HCT116 (cell line): ENCODE data around the gene TP53AIP1. TPM values are rescaled to one million over a fixed set of nuclear protein-coding genes. Genes with fewer than 3 reads are reported as not detected.

ENCODE experiments used
- ATAC-seq: fragments of 200-7000 bp; cut with Tn5 transposase; 2 replicates; pipeline ENCODE4 v1.9.1; 2020; ENCODE audit warnings: mild to moderate bottlenecking, moderate library complexity
- BruUV-seq: library from RNA; stranded (reverse); fragments of 400-500 nt; replicated peaks from 2 replicates; lab custom pipeline; 2021; lab: Mats Ljungman, UMichigan
- CTCF ChIA-PET: fragments of 300-600 bp; sonication (Branson Sonifier 250); formaldehyde crosslinking; loops from one replicate; lab custom pipeline; 2021; ENCODE audit warnings: antibody characterized with exemption; lab: Charles Lee
- POLR2A ChIA-PET: fragments of 300-600, 350-600 bp; sonication (Branson Sonifier 250); formaldehyde crosslinking; loops from one replicate; lab custom pipeline; 2021; ENCODE audit warnings: antibody characterized with exemption; lab: Charles Lee
- RAD21 ChIA-PET, 2 experiments: fragments of 300-600 bp; sonication (Branson Sonifier 250); formaldehyde crosslinking; loops; one replicate each; lab custom pipeline; 2023; ENCODE audit warnings: low total read pairs in 2 of 2; ENCODE audit not compliant: uncharacterized antibody in 2 of 2, unreplicated experiment in 2 of 2, low non-redundant PET in 1 of 2; lab: Charles Lee
- DNase-seq: peaks from one replicate; pipeline ENCODE4 v3.0.0-alpha.2; 2010; ENCODE audit warnings: low read depth, low spot score
- H2AFZ ChIP-seq: fragments of 200-600 bp; shearing (Covaris generic), sonication (generic); 2 replicates; pipeline ENCODE4 v1.6.1; 2017; ENCODE audit warnings: low read depth, mixed run types, mixed read lengths, antibody characterized with exemption, low read length; ENCODE audit not compliant: poor library complexity, severe bottlenecking
- H3K27ac ChIP-seq: 2 replicates; pipeline ENCODE4 v1.5.1; 2012; ENCODE audit warnings: low read depth, low read length
- H3K27me3 ChIP-seq: fragments of 200-600 bp; sonication (generic); 2 replicates; pipeline ENCODE4 v1.6.1; 2016; ENCODE audit warnings: mixed run types, low read length, mixed read lengths; ENCODE audit not compliant: insufficient read depth
- H3K36me3 ChIP-seq, 2 experiments: fragments of 200-500 bp in 1 of 2; fragments of 200-600 bp in 1 of 2; sonication (Bioruptor generic) in 1 of 2; sonication (generic) in 1 of 2; 2 replicates each; pipeline versions ENCODE4 v1.5.1 to v1.6.1; 2014 to 2016; ENCODE audit warnings: low read length in 2 of 2, inconsistent platforms in 1 of 2, mixed read lengths in 1 of 2, mixed run types in 1 of 2; ENCODE audit not compliant: insufficient read depth in 2 of 2, control insufficient read depth in 1 of 2
- H3K4me1 ChIP-seq, 2 experiments: fragments of 200-600 bp in 1 of 2; sonication (generic) in 1 of 2; 2 replicates each; pipeline versions ENCODE4 v1.5.1 to v1.6.1; 2012 to 2017; ENCODE audit warnings: low read length in 2 of 2, inconsistent platforms in 1 of 2, mild to moderate bottlenecking in 1 of 2, mixed read lengths in 1 of 2, mixed run types in 1 of 2, moderate library complexity in 1 of 2; ENCODE audit not compliant: insufficient read depth in 2 of 2, control insufficient read depth in 1 of 2
- H3K4me2 ChIP-seq: fragments of 200-600 bp; sonication (generic); 2 replicates; pipeline ENCODE4 v1.6.1; 2017; ENCODE audit warnings: mixed run types, low read length, mixed read lengths
- H3K4me3 ChIP-seq, 2 experiments: fragments of 200-600 bp in 1 of 2; sonication (generic) in 1 of 2; replicated peaks in 1 of 2; 2 replicates each; pipeline ENCODE4 v1.5.1; 2011 to 2016; ENCODE audit warnings: low read length in 2 of 2, control low read depth in 1 of 2, low read depth in 1 of 2, mild to moderate bottlenecking in 1 of 2, mixed read lengths in 1 of 2, mixed run types in 1 of 2
- H3K79me2 ChIP-seq: fragments of 200-600 bp; sonication (generic); 2 replicates; pipeline ENCODE4 v1.6.1; 2017; ENCODE audit warnings: mild to moderate bottlenecking, mixed run types, low read length, moderate library complexity, mixed read lengths; ENCODE audit not compliant: insufficient read depth
- H3K9ac ChIP-seq: fragments of 200-600 bp; sonication (generic); 2 replicates; pipeline ENCODE4 v1.6.1; 2016; ENCODE audit warnings: low read length, mixed read lengths
- H3K9me2 ChIP-seq: fragments of 200-600 bp; sonication (generic), shearing (Covaris generic); 2 replicates; pipeline ENCODE4 v1.6.1; 2017; ENCODE audit warnings: mixed run types, mild to moderate bottlenecking, moderate library complexity; ENCODE audit not compliant: insufficient read depth
- H3K9me3 ChIP-seq, 2 experiments: fragments of 200-500 bp in 1 of 2; fragments of 200-600 bp in 1 of 2; sonication (Bioruptor generic) in 1 of 2; sonication (generic) in 1 of 2; 2 replicates each; pipeline ENCODE4 v1.6.1; 2014 to 2017; ENCODE audit warnings: low read length in 2 of 2, mixed read lengths in 2 of 2, inconsistent platforms in 1 of 2, low read depth in 1 of 2, mild to moderate bottlenecking in 1 of 2, mixed run types in 1 of 2, moderate library complexity in 1 of 2; ENCODE audit not compliant: control insufficient read depth in 1 of 2, insufficient read depth in 1 of 2
- H4K20me1 ChIP-seq: fragments of 200-600 bp; sonication (generic), shearing (Covaris generic); 2 replicates; pipeline ENCODE4 v1.6.1; 2017; ENCODE audit warnings: mixed run types, mild to moderate bottlenecking, moderate library complexity; ENCODE audit not compliant: insufficient read depth
- EGR1 ChIP-seq: IDR thresholded peaks from 2 replicates; pipeline ENCODE4 v1.6.1; 2012; ENCODE audit warnings: low read depth
- EZH2 ChIP-seq: fragments of 200-600 bp; sonication (generic); IDR thresholded peaks from 2 replicates; pipeline ENCODE4 v1.6.1; 2017; ENCODE audit warnings: antibody characterized with exemption, mixed run types
- FOSL1 ChIP-seq: IDR thresholded peaks from 2 replicates; pipeline ENCODE4 v1.6.1; 2012; ENCODE audit warnings: low read depth
- JUND ChIP-seq: IDR thresholded peaks from 2 replicates; pipeline ENCODE4 v1.6.1; 2012
- POLR2A ChIP-seq: IDR thresholded peaks from 2 replicates; pipeline ENCODE4 v1.7.0; 2011; ENCODE audit warnings: borderline replicate concordance; ENCODE audit not compliant: insufficient read depth, insufficient read length; ENCODE audit errors: extremely low read depth
- POLR2AphosphoS5 ChIP-seq: IDR thresholded peaks from 2 replicates; pipeline ENCODE4 v1.6.1; 2011; ENCODE audit warnings: mild to moderate bottlenecking, low read depth, low read length, moderate library complexity
- RAD21 ChIP-seq: IDR thresholded peaks from 2 replicates; pipeline ENCODE4 v1.6.1; 2012; ENCODE audit warnings: low read depth, mild to moderate bottlenecking
- TCF7L2 ChIP-seq: IDR thresholded peaks from 2 replicates; pipeline ENCODE4 v1.7.0; 2011; ENCODE audit warnings: borderline replicate concordance, inconsistent platforms; ENCODE audit not compliant: insufficient read depth, insufficient read length; ENCODE audit errors: extremely low read depth
- YY1 ChIP-seq: IDR thresholded peaks from 2 replicates; pipeline ENCODE4 v1.6.1; 2011; ENCODE audit warnings: low read length, low read depth, moderate library complexity, mild to moderate bottlenecking; ENCODE audit not compliant: insufficient replicate concordance; ENCODE audit errors: extremely low read depth
- ZNF274 ChIP-seq: fragments of 200-500 bp; sonication (Bioruptor generic); IDR thresholded peaks from 2 replicates; pipeline ENCODE4 v1.6.1; 2014; ENCODE audit warnings: mild to moderate bottlenecking, low read depth, low read length, inconsistent platforms
- intact Hi-C: fragments of 100-400 bp; cut with micrococcal nuclease; formaldehyde crosslinking; loops from 2 replicates; pipeline ENCODE4 v1.10.0; 2022
- total RNA-seq: library from RNA; stranded (reverse); gene quantifications from one replicate; pipeline ENCODE4 v1.2.1, GENCODE V29; 2021; ENCODE audit not compliant: unreplicated experiment
- TF ChIP-seq, protein P1 (sequence below): IDR thresholded peaks from 2 replicates; pipeline ENCODE4 v1.6.1; 2012
- TF ChIP-seq, protein P2 (sequence below), 3 experiments: fragments of 200-600 bp in 1 of 3; sonication (generic) in 1 of 3; IDR thresholded peaks in 2 of 3; conservative IDR thresholded peaks in 1 of 3; 2 replicates each; pipeline ENCODE4 v1.5.1; 2012 to 2017; ENCODE audit warnings: low read depth in 2 of 3, low read length in 2 of 3, antibody characterized with exemption in 1 of 3, borderline replicate concordance in 1 of 3, control low read depth in 1 of 3, mild to moderate bottlenecking in 1 of 3, mixed read lengths in 1 of 3, mixed run types in 1 of 3, moderate library complexity in 1 of 3; ENCODE audit not compliant: insufficient read depth in 1 of 3
- TF ChIP-seq, protein P3 (sequence below): IDR thresholded peaks from 2 replicates; pipeline ENCODE4 v1.6.1; 2012; ENCODE audit warnings: low read depth

The TP53AIP1 gene
- total RNA-seq, 1 experiment from 2014 or later = 0.15 TPM

DNA sequence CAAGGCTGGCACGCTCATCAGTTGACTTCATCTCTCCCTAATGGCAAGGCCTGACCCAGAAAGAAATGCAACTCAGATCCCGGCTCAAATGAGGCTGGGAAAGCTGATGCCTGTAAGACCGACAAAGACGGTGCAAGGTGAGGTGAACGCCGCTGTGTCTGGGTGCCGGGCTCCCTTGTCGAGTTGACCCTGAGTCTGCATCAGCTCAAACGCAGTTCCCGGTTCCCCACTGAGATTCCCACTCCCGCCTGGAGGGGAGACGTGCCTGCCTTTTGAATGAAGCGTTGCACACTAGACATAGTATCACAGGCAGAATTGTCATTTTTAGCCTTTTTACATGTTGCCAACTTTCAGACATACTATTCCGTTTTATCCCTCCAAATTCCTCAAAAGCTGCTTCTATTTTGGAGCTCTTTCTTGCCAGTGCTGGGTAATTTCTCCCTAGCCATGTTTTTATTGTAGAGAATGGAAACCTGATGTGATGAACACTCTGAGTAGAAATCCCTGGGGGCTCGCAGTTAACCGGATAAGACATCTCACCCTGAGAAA, 831 bp upstream of the TP53AIP1 start:
- ChIA-PET POLR2A (no interaction called here), CTCF (no interaction called here), RAD21 (no interaction called here)
- no peaks in the 10 kb centered on the region for H3K79me2 ChIP-seq
- ATAC-seq (no peak), DNase-seq (no peak)
- H3K27me3 ChIP-seq = no peaks in the 10 kb centered on the region
- no peak overlapping the region for H3K4me3 ChIP-seq
- H3K9me2 ChIP-seq = no peaks in the 10 kb centered on the region
- no peaks in the 10 kb centered on the region for H3K9me3 ChIP-seq
- H3K9ac ChIP-seq = no peak overlapping the region
- TF ChIP-seq YY1 (no peak), RAD21 (no peak), EZH2 (no peak), EGR1 (no peak), JUND (no peak), TCF7L2 (no peak), FOSL1 (no peak), POLR2A (no peak), ZNF274 (no peak), POLR2AphosphoS5 (no peak)
- TF ChIP-seq, protein P1, sequence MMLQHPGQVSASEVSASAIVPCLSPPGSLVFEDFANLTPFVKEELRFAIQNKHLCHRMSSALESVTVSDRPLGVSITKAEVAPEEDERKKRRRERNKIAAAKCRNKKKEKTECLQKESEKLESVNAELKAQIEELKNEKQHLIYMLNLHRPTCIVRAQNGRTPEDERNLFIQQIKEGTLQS = no peak
- TF ChIP-seq, protein P2, sequence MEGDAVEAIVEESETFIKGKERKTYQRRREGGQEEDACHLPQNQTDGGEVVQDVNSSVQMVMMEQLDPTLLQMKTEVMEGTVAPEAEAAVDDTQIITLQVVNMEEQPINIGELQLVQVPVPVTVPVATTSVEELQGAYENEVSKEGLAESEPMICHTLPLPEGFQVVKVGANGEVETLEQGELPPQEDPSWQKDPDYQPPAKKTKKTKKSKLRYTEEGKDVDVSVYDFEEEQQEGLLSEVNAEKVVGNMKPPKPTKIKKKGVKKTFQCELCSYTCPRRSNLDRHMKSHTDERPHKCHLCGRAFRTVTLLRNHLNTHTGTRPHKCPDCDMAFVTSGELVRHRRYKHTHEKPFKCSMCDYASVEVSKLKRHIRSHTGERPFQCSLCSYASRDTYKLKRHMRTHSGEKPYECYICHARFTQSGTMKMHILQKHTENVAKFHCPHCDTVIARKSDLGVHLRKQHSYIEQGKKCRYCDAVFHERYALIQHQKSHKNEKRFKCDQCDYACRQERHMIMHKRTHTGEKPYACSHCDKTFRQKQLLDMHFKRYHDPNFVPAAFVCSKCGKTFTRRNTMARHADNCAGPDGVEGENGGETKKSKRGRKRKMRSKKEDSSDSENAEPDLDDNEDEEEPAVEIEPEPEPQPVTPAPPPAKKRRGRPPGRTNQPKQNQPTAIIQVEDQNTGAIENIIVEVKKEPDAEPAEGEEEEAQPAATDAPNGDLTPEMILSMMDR (IDR thresholded peaks at IDR 0.05 in 2 of 3, conservative IDR thresholded peaks at IDR 0.05 in 1 of 3; ENCODE audit: borderline replicate concordance in 1 of 3, insufficient read depth in 1 of 3, low read depth in 2 of 3, low read length in 2 of 3) = no peak
- TF ChIP-seq, protein P3, sequence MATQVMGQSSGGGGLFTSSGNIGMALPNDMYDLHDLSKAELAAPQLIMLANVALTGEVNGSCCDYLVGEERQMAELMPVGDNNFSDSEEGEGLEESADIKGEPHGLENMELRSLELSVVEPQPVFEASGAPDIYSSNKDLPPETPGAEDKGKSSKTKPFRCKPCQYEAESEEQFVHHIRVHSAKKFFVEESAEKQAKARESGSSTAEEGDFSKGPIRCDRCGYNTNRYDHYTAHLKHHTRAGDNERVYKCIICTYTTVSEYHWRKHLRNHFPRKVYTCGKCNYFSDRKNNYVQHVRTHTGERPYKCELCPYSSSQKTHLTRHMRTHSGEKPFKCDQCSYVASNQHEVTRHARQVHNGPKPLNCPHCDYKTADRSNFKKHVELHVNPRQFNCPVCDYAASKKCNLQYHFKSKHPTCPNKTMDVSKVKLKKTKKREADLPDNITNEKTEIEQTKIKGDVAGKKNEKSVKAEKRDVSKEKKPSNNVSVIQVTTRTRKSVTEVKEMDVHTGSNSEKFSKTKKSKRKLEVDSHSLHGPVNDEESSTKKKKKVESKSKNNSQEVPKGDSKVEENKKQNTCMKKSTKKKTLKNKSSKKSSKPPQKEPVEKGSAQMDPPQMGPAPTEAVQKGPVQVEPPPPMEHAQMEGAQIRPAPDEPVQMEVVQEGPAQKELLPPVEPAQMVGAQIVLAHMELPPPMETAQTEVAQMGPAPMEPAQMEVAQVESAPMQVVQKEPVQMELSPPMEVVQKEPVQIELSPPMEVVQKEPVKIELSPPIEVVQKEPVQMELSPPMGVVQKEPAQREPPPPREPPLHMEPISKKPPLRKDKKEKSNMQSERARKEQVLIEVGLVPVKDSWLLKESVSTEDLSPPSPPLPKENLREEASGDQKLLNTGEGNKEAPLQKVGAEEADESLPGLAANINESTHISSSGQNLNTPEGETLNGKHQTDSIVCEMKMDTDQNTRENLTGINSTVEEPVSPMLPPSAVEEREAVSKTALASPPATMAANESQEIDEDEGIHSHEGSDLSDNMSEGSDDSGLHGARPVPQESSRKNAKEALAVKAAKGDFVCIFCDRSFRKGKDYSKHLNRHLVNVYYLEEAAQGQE = no peak
- no peak overlapping the region for H2AFZ ChIP-seq
- no peaks in the 10 kb centered on the region for H3K36me3 ChIP-seq
- H3K4me1 ChIP-seq = no peaks in the 10 kb centered on the region
- no peak overlapping the region for H3K27ac ChIP-seq
- H3K4me2 ChIP-seq = no peak overlapping the region
- H4K20me1 ChIP-seq = no peaks in the 10 kb centered on the region
- intact Hi-C loops = no loop called here
- no TSS peak for BruUV-seq
